ENCODE results near the gene CTNND2.

The CTNND2 gene

GRCh38 chr5:11384441-11385250 is 519.6 kb downstream of the CTNND2 start:
- DNase-seq (ENCODE audit: extremely low spot score), result no peak
- CTCF ChIA-PET, result no interaction called here
- POLR2A ChIA-PET, result no interaction called here
- TF ChIP-seq, protein P1, sequence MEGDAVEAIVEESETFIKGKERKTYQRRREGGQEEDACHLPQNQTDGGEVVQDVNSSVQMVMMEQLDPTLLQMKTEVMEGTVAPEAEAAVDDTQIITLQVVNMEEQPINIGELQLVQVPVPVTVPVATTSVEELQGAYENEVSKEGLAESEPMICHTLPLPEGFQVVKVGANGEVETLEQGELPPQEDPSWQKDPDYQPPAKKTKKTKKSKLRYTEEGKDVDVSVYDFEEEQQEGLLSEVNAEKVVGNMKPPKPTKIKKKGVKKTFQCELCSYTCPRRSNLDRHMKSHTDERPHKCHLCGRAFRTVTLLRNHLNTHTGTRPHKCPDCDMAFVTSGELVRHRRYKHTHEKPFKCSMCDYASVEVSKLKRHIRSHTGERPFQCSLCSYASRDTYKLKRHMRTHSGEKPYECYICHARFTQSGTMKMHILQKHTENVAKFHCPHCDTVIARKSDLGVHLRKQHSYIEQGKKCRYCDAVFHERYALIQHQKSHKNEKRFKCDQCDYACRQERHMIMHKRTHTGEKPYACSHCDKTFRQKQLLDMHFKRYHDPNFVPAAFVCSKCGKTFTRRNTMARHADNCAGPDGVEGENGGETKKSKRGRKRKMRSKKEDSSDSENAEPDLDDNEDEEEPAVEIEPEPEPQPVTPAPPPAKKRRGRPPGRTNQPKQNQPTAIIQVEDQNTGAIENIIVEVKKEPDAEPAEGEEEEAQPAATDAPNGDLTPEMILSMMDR (IDR thresholded peaks at IDR 0.05; ENCODE audit: control extremely low read depth, extremely low read depth, low read depth, missing control alignments), result no peak

GRCh38 chr5:11383506-11384095 is 520.6 kb downstream of the CTNND2 start:
- ChIA-PET POLR2A (no interaction called here), CTCF (no interaction called here)
- TF ChIP-seq, protein P1 (IDR thresholded peaks at IDR 0.05; ENCODE audit: control extremely low read depth, extremely low read depth, low read depth, missing control alignments), result no peak
- no peak for DNase-seq (ENCODE audit: extremely low spot score)

- TF ChIP-seq, protein P1 (IDR thresholded peaks at IDR 0.05; ENCODE audit: control extremely low read depth, extremely low read depth, low read depth, missing control alignments), result no peak
- ChIA-PET CTCF (no interaction called here), POLR2A (no interaction called here)
- no peak for DNase-seq (ENCODE audit: extremely low spot score)
These were observed 525.8 kb downstream of the CTNND2 start for GRCh38 chr5:11378461-11378860.

GRCh38 chr5:11377896-11378295 is 526.4 kb downstream of the CTNND2 start:
- DNase-seq (ENCODE audit: extremely low spot score), result no peak
- TF ChIP-seq, protein P1 (IDR thresholded peaks at IDR 0.05; ENCODE audit: control extremely low read depth, extremely low read depth, low read depth, missing control alignments), result no peak
- POLR2A ChIA-PET, result no interaction called here
- CTCF ChIA-PET, result no interaction called here

GRCh38 chr5:11372191-11372590 is 532.1 kb downstream of the CTNND2 start:
- CTCF ChIA-PET, result no interaction called here
- POLR2A ChIA-PET, result no interaction called here
- TF ChIP-seq, protein P1 (IDR thresholded peaks at IDR 0.05; ENCODE audit: control extremely low read depth, extremely low read depth, low read depth, missing control alignments), result no peak
- DNase-seq (ENCODE audit: extremely low spot score), result no peak

- TF ChIP-seq, protein P1 (IDR thresholded peaks at IDR 0.05; ENCODE audit: control extremely low read depth, extremely low read depth, low read depth, missing control alignments), result no peak
- ChIA-PET CTCF (no interaction called here), POLR2A (no interaction called here)
- no peak for DNase-seq (ENCODE audit: extremely low spot score)
These were observed 533.2 kb downstream of the CTNND2 start for GRCh38 chr5:11371021-11371420.
